Muscle of arm (tissue), 12 donors: ENCODE measurements around the gene NRDC. TPM values are rescaled to one million over a fixed set of nuclear protein-coding genes. Genes with fewer than 3 reads are reported as not detected.
"Not testable (repeated sequence)": the region's sequence is repeated elsewhere in the genome, so short reads cannot be mapped to it uniquely, and the experiment has no call there.

ENCODE experiments used
- DNase-seq: peaks from one replicate; pipeline ENCODE4 v3.0.0-alpha.2; 2013
- polyA plus RNA-seq, 12 donors: library from polyadenylated mRNA; unstranded; fragments of 120-200 nt; gene quantifications; one replicate each; pipeline ENCODE4 v1.2.1, GENCODE V29; 2013; ENCODE audit not compliant: insufficient read length in 12 of 12

The NRDC gene
- polyA plus RNA-seq, 12 donors = 105 to 181 (median 139) TPM; not detected in 1

DNA sequence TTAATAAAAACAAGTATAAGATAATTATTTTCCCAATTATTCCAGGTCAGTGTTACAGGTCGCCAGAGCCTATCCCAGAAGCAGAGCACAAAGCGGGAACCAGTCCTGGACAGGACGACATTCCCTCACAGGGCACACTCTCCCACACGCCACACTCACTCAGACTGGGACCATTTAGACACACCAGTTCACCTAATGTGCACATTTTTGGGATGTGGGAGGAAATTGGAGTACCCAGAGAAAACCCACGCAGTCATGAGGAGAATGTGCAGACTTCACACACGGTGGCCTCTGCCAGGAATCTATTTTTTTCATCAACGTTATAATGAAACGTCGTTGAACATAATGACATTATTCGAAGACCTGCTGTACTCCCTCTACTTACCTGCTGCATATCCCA is 20.5 kb upstream of the NRDC start:
- DNase-seq = no peak

GRCh38 chr1:51898090-51898734 is 19.7 kb upstream of the NRDC start:
- DNase-seq = no peak

GRCh38 chr1:51897699-51898031 is 19.1 kb upstream of the NRDC start:
- no peak for DNase-seq

DNA sequence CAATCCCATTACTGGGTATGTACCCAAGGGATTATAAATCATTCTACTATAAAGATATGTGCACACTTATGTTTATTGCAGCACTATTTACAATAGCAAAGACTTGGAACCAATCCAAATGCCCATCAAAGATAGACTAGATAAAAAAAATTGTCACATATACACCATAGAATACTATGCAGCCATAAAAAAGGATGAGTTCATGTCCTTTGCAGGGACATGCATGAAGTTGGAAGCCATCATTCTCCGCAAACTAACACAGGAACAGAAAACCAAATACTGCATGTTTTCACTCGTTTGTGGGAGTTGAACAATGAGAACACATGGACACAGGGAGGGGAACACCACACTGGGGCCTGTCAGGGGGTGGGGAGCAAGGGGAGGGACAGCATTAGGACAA is 16.2 kb upstream of the NRDC start:
- DNase-seq = not testable (repeated sequence)

DNA sequence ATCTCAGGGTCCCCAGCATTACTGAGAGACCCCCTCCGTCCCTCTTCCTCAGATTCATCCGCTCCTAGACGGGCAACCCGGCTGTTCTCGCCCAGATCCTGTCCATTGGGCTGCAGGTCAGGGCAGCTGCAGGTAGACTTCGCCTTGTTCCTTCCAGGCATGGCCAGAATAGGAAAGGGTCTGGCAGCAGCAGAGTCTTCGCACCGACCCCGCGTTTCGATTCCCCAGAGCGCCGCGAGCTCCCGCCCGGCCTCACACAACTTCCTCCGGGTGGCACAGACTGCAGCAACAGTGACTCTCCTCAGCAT is 265 bp downstream of the NRDC start:
- no peak for DNase-seq

DNA sequence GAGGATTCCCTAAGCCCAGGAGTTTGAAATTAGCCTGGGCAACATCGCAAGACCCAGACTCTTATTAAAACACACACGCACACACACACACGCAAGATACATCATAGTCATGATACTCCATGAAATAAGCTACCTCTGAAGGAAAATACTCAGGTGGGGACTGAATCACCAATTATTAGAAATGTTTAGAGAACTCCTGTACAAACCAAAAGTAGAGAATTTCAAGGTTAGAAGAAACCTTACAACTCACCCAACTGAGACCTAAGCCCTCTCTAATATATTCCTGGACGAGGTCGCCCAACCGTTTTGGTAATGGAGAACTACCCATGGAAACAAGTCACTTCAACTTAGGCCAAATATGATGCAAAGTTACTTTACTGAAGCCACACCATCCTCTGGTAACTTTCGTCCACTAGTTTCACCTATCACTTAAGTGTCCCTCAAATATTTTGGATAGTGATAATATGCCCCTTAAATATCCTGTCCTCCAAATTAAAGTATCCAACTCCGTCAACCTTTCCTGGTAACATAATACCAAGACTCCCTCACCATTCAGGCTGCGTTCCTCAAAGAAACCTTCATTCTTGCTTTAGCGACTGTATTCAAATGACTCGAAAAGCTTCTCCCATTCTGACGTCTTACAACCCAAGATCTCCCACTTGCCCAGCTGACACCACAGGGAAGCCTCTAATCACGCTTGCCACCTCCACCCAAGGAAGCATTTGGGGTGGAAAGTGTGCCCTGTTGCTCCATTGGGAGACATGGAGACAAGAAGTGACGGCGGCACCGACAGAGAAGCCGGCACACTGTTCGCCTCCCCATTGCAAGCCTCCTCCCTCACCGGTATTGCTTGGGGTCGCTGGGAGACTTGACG is 856 bp downstream of the NRDC start:
- no peak for DNase-seq

DNA sequence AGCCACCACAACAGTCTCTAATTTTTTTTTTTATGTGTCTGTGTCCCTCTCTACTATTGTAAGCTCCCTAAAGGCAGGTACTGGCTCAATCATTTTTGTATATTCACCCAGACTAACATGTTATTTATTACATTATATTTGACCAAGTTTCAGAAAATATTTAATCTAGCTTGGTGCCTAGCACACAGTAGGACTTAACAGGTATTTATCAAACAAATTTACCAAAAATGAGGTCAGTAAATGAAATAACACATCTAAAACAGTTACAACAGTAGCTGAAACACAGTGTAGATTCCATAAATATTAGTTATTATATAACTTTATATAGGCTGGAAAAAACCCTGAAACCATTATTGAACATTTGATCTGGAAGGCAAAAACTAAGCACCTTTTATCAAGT is 2.7 kb downstream of the NRDC start:
- no peak for DNase-seq

- no peak for DNase-seq
Observed at GRCh38 chr1:51875291-51875772, 3.2 kb downstream of the NRDC start.

DNA sequence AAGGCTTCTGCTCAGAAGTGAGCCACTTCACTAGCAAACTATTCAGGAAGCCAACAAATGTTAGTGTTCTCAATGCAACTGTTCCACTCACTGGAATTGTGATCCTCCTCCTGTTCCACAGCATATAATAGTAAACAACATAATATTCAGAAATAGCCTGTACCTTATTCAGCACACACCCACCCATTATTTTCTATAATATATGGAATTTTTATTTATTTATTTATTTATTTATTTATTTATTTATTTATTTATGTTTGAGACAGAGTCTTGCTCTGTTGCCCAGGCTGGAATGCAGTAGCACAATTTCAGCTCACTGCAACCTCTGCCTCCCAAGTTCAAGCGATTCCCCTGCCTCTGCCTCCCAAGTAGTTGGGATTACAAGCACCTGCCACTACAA is 5.3 kb downstream of the NRDC start:
- not testable (repeated sequence) for DNase-seq

GRCh38 chr1:51871351-51871975 is 7.1 kb downstream of the NRDC start:
- DNase-seq = no peak

DNA sequence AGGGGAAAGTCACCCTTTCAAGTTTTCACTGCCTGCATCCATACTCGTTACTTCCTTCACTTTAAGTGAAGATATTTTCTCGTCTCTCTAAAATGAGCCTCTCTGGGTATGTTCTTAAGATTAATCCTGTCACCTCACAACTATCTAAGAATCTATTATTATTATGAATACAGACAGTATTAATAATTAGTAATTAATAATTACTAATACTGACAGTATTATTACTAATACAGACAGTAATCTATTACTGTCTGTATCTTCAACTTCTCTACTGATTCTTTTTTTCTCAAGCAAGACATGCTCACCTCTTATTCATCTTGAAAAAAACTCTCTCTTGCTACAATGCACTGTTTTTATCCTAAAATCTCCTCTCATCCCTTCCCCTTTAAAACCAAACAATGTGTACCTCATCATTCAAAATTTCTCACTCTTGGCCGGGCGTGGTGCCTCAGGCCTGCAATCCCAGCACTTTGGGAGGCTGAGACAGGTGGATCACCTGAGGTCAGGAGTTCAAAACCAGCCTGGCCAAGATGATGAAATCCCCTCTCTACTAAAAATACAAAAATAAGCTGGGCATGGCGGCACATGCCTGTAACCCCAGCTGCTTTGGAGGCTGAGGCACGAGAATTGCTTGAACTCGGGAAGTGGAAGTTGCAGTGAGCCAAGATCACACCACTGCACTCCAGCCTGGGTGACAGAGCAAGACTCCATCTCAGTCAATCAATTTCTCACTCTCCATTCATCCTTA is 7.8 kb downstream of the NRDC start:
- DNase-seq = no peak

GRCh38 chr1:51867479-51868232 is 10.9 kb downstream of the NRDC start:
- no peak for DNase-seq

GRCh38 chr1:51863384-51863783 is 15.1 kb downstream of the NRDC start:
- DNase-seq = no peak

- DNase-seq = no peak
Observed at GRCh38 chr1:51861669-51862068, 16.9 kb downstream of the NRDC start.

- DNase-seq = no peak
Observed at GRCh38 chr1:51859735-51860134, 18.8 kb downstream of the NRDC start.

GRCh38 chr1:51859333-51859732 is 19.2 kb downstream of the NRDC start:
- no peak for DNase-seq

DNA sequence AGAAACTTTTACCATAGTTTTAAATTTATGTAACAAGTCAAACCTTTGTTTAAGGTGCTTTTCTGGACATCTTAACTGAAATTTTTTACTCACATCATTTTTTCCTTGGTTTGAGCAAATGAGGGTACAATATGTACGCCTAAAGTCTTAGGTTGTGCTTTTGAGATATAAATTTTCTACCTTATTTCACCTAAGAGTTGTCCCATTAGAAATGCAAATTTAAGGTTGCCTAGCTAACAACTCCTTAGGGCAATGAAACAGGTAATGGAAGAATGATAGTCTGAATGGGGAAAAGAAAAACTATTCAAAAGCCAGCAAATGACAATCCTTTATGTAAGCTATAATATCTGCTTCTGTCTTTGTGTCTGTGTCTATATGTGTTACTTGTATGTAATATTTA is 19.6 kb downstream of the NRDC start:
- no peak for DNase-seq

DNA sequence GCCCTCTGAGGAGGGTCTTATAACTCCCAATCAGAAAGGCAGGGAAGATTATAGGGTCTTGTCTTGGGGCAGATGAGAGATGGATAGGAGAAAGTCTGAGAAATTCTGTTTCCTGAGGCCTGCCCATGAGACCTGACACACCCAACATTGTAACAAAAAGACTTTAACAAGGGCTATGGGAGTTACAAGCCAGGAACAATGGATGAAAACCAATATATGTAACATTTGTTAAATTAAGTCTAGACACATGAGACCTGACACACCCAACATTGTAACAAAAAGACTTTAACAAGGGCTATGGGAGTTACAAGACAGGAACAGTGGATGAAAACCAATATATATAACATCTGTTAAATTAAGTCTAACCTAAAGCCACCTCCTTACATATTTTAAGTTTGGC is 21.8 kb downstream of the NRDC start:
- DNase-seq = no peak

- no peak for DNase-seq
Observed at GRCh38 chr1:51855624-51856023, 22.9 kb downstream of the NRDC start.

- DNase-seq = no peak
Observed at GRCh38 chr1:51853360-51853759, 25.2 kb downstream of the NRDC start.

DNA sequence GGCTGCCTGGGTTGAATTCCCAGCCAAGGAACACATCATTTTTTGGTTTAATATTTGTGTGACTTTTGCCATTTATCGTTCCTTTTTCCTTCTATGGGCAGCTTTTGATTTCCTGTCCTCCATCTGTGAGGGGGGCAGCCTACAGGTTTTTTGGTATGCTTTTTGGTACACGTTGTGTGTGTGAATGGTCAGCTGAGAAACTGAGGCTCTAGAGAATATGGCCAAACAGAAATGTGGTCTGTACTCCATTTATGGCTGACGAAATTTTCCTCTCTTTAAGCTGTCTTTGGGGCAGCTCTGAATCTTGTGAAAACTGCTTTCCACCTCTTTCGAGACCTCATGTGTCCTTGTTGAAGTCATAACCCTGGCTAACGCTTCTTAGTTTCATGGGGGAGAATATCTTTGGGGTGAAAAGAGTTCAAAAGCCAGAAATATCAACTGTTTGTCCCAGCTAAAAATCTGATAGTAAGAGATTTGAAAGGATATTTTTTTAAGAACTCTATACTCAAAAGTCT is 26.6 kb downstream of the NRDC start:
- no peak for DNase-seq
